HepG2 (cell line): Measurements from ENCODE around the gene CEBPB. TPM values are rescaled to one million over a fixed set of nuclear protein-coding genes. Genes with fewer than 3 reads are reported as not detected.
A peak's percentile ranks its signal among the peaks of the same experiment; 100 is the strongest.

Source experiments
- EP300 ChIP-seq, 3 experiments: sonication (generic) in 1 of 3; formaldehyde crosslinking in 1 of 3; IDR thresholded peaks; 2 replicates each; pipeline versions ENCODE4 v1.5.1 to v1.6.1; 2011 to 2020; ENCODE audit warnings: low read depth in 2 of 3, low read length in 2 of 3, borderline replicate concordance in 1 of 3, improper control_type of control experiment in 1 of 3, mild to moderate bottlenecking in 1 of 3, missing genetic modification reagents in 1 of 3, moderate library complexity in 1 of 3
- GABPA ChIP-seq, 2 experiments: IDR thresholded peaks; 2 replicates each; pipeline ENCODE4 v1.6.1; 2011 to 2016; ENCODE audit warnings: low read depth in 2 of 2, low read length in 1 of 2, missing biosample characterization in 1 of 2, missing genetic modification characterization in 1 of 2
- GPBP1L1 ChIP-seq: sonication (generic); formaldehyde crosslinking; IDR thresholded peaks from 2 replicates; pipeline ENCODE4 v1.5.0; 2020; ENCODE audit warnings: mild to moderate bottlenecking, missing genetic modification reagents
- HNRNPK ChIP-seq: fragments of 200-400 bp; formaldehyde crosslinking; IDR thresholded peaks from 2 replicates; pipeline ENCODE4 v1.6.1; 2018; ENCODE audit warnings: low read length, low read depth, moderate library complexity, mild to moderate bottlenecking; ENCODE audit not compliant: poor library complexity, severe bottlenecking
- HOXA9 ChIP-seq: sonication (generic); formaldehyde crosslinking; IDR thresholded peaks from 2 replicates; pipeline ENCODE4 v1.8.1; 2022; ENCODE audit warnings: missing genetic modification reagents, mild to moderate bottlenecking, moderate library complexity, borderline replicate concordance
- MED8 ChIP-seq: sonication (generic); formaldehyde crosslinking; IDR thresholded peaks from 2 replicates; pipeline ENCODE4 v1.8.1; 2023; ENCODE audit warnings: mild to moderate bottlenecking, missing genetic modification reagents; ENCODE audit not compliant: insufficient replicate concordance
- POGZ ChIP-seq: sonication (generic); formaldehyde crosslinking; IDR thresholded peaks from 2 replicates; pipeline ENCODE4 v1.4.0; 2020; ENCODE audit warnings: mild to moderate bottlenecking, missing genetic modification reagents
- POLR2A ChIP-seq, 2 experiments: IDR thresholded peaks; 2 replicates each; pipeline ENCODE4 v1.6.1; 2011; ENCODE audit warnings: low read depth in 2 of 2, low read length in 2 of 2, mild to moderate bottlenecking in 1 of 2, moderate library complexity in 1 of 2; ENCODE audit not compliant: insufficient read depth in 1 of 2
- PRDM15 ChIP-seq: sonication (generic); formaldehyde crosslinking; IDR thresholded peaks from 2 replicates; pipeline ENCODE4 v1.4.0; 2020; ENCODE audit warnings: missing genetic modification reagents
- RFX1 ChIP-seq: fragments of 450-650 bp; IDR thresholded peaks from 2 replicates; pipeline ENCODE4 v1.6.1; 2017
- SCMH1 ChIP-seq: sonication (generic); formaldehyde crosslinking; IDR thresholded peaks from 2 replicates; pipeline ENCODE4 v1.9.0; 2021; ENCODE audit warnings: missing genetic modification reagents, mild to moderate bottlenecking, borderline replicate concordance
- SP5 ChIP-seq: IDR thresholded peaks from 2 replicates; pipeline ENCODE4 v1.6.1; 2016; ENCODE audit warnings: low read depth, borderline replicate concordance
- STAT5B ChIP-seq: sonication (generic); formaldehyde crosslinking; IDR thresholded peaks from 2 replicates; pipeline ENCODE4 v1.4.0; 2020; ENCODE audit warnings: missing genetic modification reagents
- TRAFD1 ChIP-seq: sonication (generic); formaldehyde crosslinking; IDR thresholded peaks from 2 replicates; pipeline ENCODE4 v1.5.1; 2020; ENCODE audit warnings: missing genetic modification reagents, mild to moderate bottlenecking, borderline replicate concordance
- ZNF383 ChIP-seq: sonication (generic); formaldehyde crosslinking; IDR thresholded peaks from 2 replicates; pipeline ENCODE4 v1.4.0; 2020; ENCODE audit warnings: missing genetic modification reagents, mild to moderate bottlenecking, borderline replicate concordance
- ZNF567 ChIP-seq: sonication (generic); formaldehyde crosslinking; IDR thresholded peaks from 2 replicates; pipeline ENCODE4 v1.8.1; 2023; ENCODE audit warnings: mild to moderate bottlenecking, missing genetic modification reagents, borderline replicate concordance
- ZNF574 ChIP-seq: sonication (generic); formaldehyde crosslinking; IDR thresholded peaks from 2 replicates; pipeline ENCODE4 v1.4.0; 2020; ENCODE audit warnings: missing genetic modification reagents
- ZNF768 ChIP-seq: sonication (generic); formaldehyde crosslinking; IDR thresholded peaks from 2 replicates; pipeline ENCODE4 v1.4.0; 2020; ENCODE audit warnings: missing genetic modification reagents
- polyA plus RNA-seq, 8 experiments: library from polyadenylated mRNA; depleted of rRNA in 3 of 8; stranded (reverse) in 7 of 8; unstranded in 1 of 8; fragments of >200 nt; fragmentation: Illumina TruSeq in 4 of 8; extraction: Trizol in 4 of 8; gene quantifications; 2 replicates each; pipeline versions ENCODE4 v1.2.1 to v1.2.3, GENCODE V29; 2011 to 2016; ENCODE audit warnings: low read depth in 4 of 8, missing spikeins in 1 of 8, mixed read lengths in 1 of 8; ENCODE audit not compliant: insufficient read depth in 1 of 8
- total RNA-seq, 5 experiments: library from RNA; depleted of rRNA; stranded (reverse); fragments of >200 nt; fragmentation: Illumina TruSeq; extraction: Trizol; gene quantifications; 2 replicates each; pipeline ENCODE4 v1.2.3, GENCODE V29; 2016; ENCODE audit warnings: low read depth in 1 of 5

Gene CEBPB
- total and polyA plus RNA-seq, 2 of the 13 experiments (the other 11 are each of a cell fraction or from before 2014, with no cell fraction given), result 18.5 to 28.2 TPM

GRCh38 chr20:50224531-50225255 lies 34.1 kb downstream of the CEBPB start (continued):
- TF ChIP-seq PRDM15, result no peak
- no peak for TF ChIP-seq SCMH1 (CRISPR knock-in tag)
- TF ChIP-seq MED8, result no peak
- TF ChIP-seq ZNF567 (CRISPR knock-in tag), result no peak
- TF ChIP-seq GABPA (IDR thresholded peaks at IDR 0.05; ENCODE audit: low read depth, low read length), result no peak
- TF ChIP-seq GABPA (CRISPR knock-in tag; IDR thresholded peaks at IDR 0.05; ENCODE audit: low read depth), result peak; percentile 44; the same call in 1 of the 2 replicates
- TF ChIP-seq POLR2A (IDR thresholded peaks at IDR 0.05; ENCODE audit: insufficient read depth in 1 of 2, low read depth in 2 of 2, low read length in 2 of 2), result no peak
- no peak for TF ChIP-seq SP5 (CRISPR knock-in tag)
- TF ChIP-seq TRAFD1 (CRISPR knock-in tag), result no peak
- TF ChIP-seq POGZ (CRISPR knock-in tag), result 0 out of 2 replicates have a peak, but pooled peaks have one; percentile 12
- TF ChIP-seq RFX1, result no peak
- no peak for TF ChIP-seq GPBP1L1 (CRISPR knock-in tag)
- no peak for TF ChIP-seq HNRNPK
- TF ChIP-seq HOXA9 (CRISPR knock-in tag), result no peak
- 0 out of 2 replicates have a peak, but pooled peaks have one; percentile 63 for TF ChIP-seq ZNF383
- no peak for TF ChIP-seq STAT5B
- TF ChIP-seq ZNF574 (CRISPR knock-in tag), result peak; percentile 98
- 0 out of 2 replicates have a peak, but pooled peaks have one; percentile 26 for TF ChIP-seq ZNF768 (CRISPR knock-in tag)
- no peak for TF ChIP-seq EP300 (IDR thresholded peaks at IDR 0.05; ENCODE audit: low read depth in 2 of 2, low read length in 2 of 2)
- TF ChIP-seq EP300 (CRISPR knock-in tag; IDR thresholded peaks at IDR 0.05; ENCODE audit: borderline replicate concordance), result 0 out of 2 replicates have a peak, but pooled peaks have one; percentile 40
